ENCODE measurements around the gene WDR43. TPM values are rescaled to one million over a fixed set of nuclear protein-coding genes. Genes with fewer than 3 reads are reported as not detected.

WDR43 gene
- total RNA-seq (2022) (84.4 and 85.6 TPM in 2 replicates), Bru-seq, nascent RNA (percentile 98 among the genes with signal in this experiment), BruChase-seq, experiment 1, labeled RNA remaining after a 6-hour chase (percentile 89 among the genes with signal in this experiment), BruChase-seq, experiment 2, labeled RNA remaining after a 2-hour chase (percentile 94 among the genes with signal in this experiment)
- long read RNA-seq, transcript WDR43-202 (18 exons, 3,533 nt), result major isoform, 53 of 67 reads
- long read RNA-seq, partial matches to known transcripts, result 6 of 67 reads
- long read RNA-seq, other reads (novel, unspliced or antisense), result 8 of 67 reads

GRCh38 chr2:28894470-28895188 is at the start of gene WDR43:
WDR43 (plus strand) TSS chr2:28894667; CDS start chr2:28894699, 32 bp downstream.
- H3K36me3 Mint-ChIP-seq (ENCODE audit: insufficient read depth, unreplicated experiment), result peaks cover 27% of the 10 kb centered on the region
- H3K9me3 Mint-ChIP-seq (ENCODE audit: low read depth, unreplicated experiment), result no peaks in the 10 kb centered on the region
- no peak for TF ChIP-seq CTCF (IDR thresholded peaks at IDR 0.05; ENCODE audit: unreplicated experiment)
- H3K4me3 Mint-ChIP-seq (ENCODE audit: low read depth, unreplicated experiment), result peak within 1 kb of the TSS; percentile 94
- no peaks in the 10 kb centered on the region for H3K27me3 Mint-ChIP-seq (ENCODE audit: unreplicated experiment)
- intact Hi-C loops (cut with micrococcal nuclease; ENCODE audit: unreplicated experiment), result no loop called here
- CTCF ChIA-PET, result interaction anchor here (0.6 to 0.7 kb wide), 4 partner anchors 34 to 1252 kb away, joined by 3 to 8 read pairs (median 4); partner anchors contain the start of gene YPEL5
- H3K27ac Mint-ChIP-seq (ENCODE audit: unreplicated experiment), result peak within 1 kb of the TSS; percentile 92
- BruUV-seq (replicated peaks), result no TSS peak
- peak; percentile 98 for DNase-seq
- H3K4me1 Mint-ChIP-seq (ENCODE audit: low read depth, unreplicated experiment), result peaks cover 26% of the 10 kb centered on the region

- intact Hi-C loops (cut with micrococcal nuclease; ENCODE audit: unreplicated experiment), result no loop called here
- Mint-ChIP-seq H3K9me3 (ENCODE audit: low read depth, unreplicated experiment) (no peaks in the 10 kb centered on the region), H3K4me1 (ENCODE audit: low read depth, unreplicated experiment) (no peaks in the 10 kb centered on the region), H3K27me3 (ENCODE audit: unreplicated experiment) (no peaks in the 10 kb centered on the region), H3K4me3 (ENCODE audit: low read depth, unreplicated experiment) (no peak overlapping the region), H3K27ac (ENCODE audit: unreplicated experiment) (no peak overlapping the region), H3K36me3 (ENCODE audit: insufficient read depth, unreplicated experiment) (no peaks in the 10 kb centered on the region)
- no peak for DNase-seq
- no TSS peak for BruUV-seq (replicated peaks)
- no peak for TF ChIP-seq CTCF (IDR thresholded peaks at IDR 0.05; ENCODE audit: unreplicated experiment)
- CTCF ChIA-PET, result interaction anchor here (0.7 kb wide), 1 partner anchor 261 kb away, joined by 6 read pairs; no protein-coding TSS in a partner anchor
These were observed 39.3 kb upstream of the WDR43 start for GRCh38 chr2:28855193-28855592.

- no peaks in the 10 kb centered on the region for H3K9me3 Mint-ChIP-seq (ENCODE audit: low read depth, unreplicated experiment)
- BruUV-seq (replicated peaks), result no TSS peak
- intact Hi-C loops (cut with micrococcal nuclease; ENCODE audit: unreplicated experiment), result no loop called here
- no peaks in the 10 kb centered on the region for H3K27me3 Mint-ChIP-seq (ENCODE audit: unreplicated experiment)
- no peak overlapping the region for H3K27ac Mint-ChIP-seq (ENCODE audit: unreplicated experiment)
- no peak overlapping the region for H3K4me3 Mint-ChIP-seq (ENCODE audit: low read depth, unreplicated experiment)
- no peaks in the 10 kb centered on the region for H3K4me1 Mint-ChIP-seq (ENCODE audit: low read depth, unreplicated experiment)
- TF ChIP-seq CTCF (IDR thresholded peaks at IDR 0.05; ENCODE audit: unreplicated experiment), result no peak
- no peaks in the 10 kb centered on the region for H3K36me3 Mint-ChIP-seq (ENCODE audit: insufficient read depth, unreplicated experiment)
- CTCF ChIA-PET, result no interaction called here
- DNase-seq, result no peak
These were observed 38.5 kb upstream of the WDR43 start for GRCh38 chr2:28855977-28856376.

GRCh38 chr2:28868611-28869010 is 25.9 kb upstream of the WDR43 start:
- CTCF ChIA-PET, result no interaction called here
- Mint-ChIP-seq H3K27ac (ENCODE audit: unreplicated experiment) (no peak overlapping the region), H3K27me3 (ENCODE audit: unreplicated experiment) (no peaks in the 10 kb centered on the region)

More at GRCh38 chr2:28868611-28869010, 25.9 kb upstream of the WDR43 start:
- H3K36me3 Mint-ChIP-seq (ENCODE audit: insufficient read depth, unreplicated experiment), result peaks cover 44% of the 10 kb centered on the region
- no peak for TF ChIP-seq CTCF (IDR thresholded peaks at IDR 0.05; ENCODE audit: unreplicated experiment)
- H3K9me3 Mint-ChIP-seq (ENCODE audit: low read depth, unreplicated experiment), result no peaks in the 10 kb centered on the region
- BruUV-seq (replicated peaks), result no TSS peak
- no peak for DNase-seq
- H3K4me1 Mint-ChIP-seq (ENCODE audit: low read depth, unreplicated experiment), result peaks cover 25% of the 10 kb centered on the region
- H3K4me3 Mint-ChIP-seq (ENCODE audit: low read depth, unreplicated experiment), result peak overlapping the region; percentile 92
- intact Hi-C loops (cut with micrococcal nuclease; ENCODE audit: unreplicated experiment), result no loop called here

Data from Calu3 (cell line).